ENCODE data around the gene NPIPB2.
"Not testable (repeated sequence)": the region's sequence is repeated elsewhere in the genome, so short reads cannot be mapped to it uniquely, and the experiment has no call there.

DNA sequence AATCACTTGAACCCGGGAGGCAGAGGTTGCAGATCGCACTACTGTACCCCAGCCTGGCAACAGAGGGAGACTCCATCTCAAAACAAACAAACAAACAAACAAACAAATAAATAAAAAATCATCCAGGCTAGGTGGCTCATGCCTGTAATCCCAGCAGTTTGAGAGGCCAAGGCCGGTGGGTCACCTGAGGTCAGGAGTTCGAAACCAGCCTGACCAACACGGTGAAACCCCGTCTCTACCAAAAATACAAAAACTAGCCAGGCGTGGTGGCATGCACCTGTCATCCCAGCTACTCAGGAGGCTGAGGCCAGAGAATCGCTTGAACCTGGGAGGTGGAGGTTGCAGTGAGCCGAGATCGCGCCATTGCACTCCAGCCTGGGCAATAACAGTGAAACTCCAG lies 21.1 kb upstream of the NPIPB2 start:
- not testable (repeated sequence) for TF ChIP-seq CTCF, EP300 (IDR thresholded peaks at IDR 0.05)
